ENCODE data around the gene ADGRG3.

DNA sequence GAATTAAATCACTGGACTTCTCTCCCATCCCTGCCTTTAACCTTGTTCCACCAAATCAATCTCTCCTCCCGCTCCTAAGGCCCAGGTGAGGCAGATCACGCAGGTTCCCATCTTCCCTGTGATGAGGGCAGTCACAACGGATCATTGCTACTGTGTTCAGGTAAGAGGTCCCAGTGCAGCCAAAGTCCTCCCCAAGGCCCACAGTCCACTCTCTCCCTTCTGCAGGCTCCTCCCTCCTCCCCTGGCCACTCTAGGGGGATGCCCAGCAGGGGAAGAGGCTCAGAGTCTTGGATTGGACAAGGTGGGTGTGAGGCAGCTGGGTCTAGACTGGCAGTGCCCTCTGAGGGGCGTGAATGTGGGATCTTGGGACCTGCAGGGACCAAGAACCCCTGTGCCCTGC, 2.6 kb upstream of the ADGRG3 start:
- TF ChIP-seq TAF1 (IDR thresholded peaks at IDR 0.05; ENCODE audit: borderline replicate concordance, low read depth, low read length) (no peak), POLR2AphosphoS5 (IDR thresholded peaks at IDR 0.05; ENCODE audit: low read depth, low read length) (no peak)

Data from GM12892 (cell line).